T-helper 2 cell (primary cell): ENCODE measurements around the gene MACROH2A2.
"Not testable (repeated sequence)": the region's sequence is repeated elsewhere in the genome, so short reads cannot be mapped to it uniquely, and the experiment has no call there.

Experiments used
- DNase-seq, 5 experiments: peaks; one replicate each; pipeline versions ENCODE4 v3.0.0 to v3.0.0-alpha.2; 2012 to 2022

Gene MACROH2A2

GRCh38 chr10:70106958-70107791, 54.5 kb downstream of the MACROH2A2 start:
- DNase-seq: no peak

- no peak for DNase-seq
Measured at GRCh38 chr10:70109064-70109729, 56.6 kb downstream of the MACROH2A2 start.

GRCh38 chr10:70111496-70111895, 58.9 kb downstream of the MACROH2A2 start:
- no peak for DNase-seq

- DNase-seq: no peak
Measured at GRCh38 chr10:70112071-70112470, 59.4 kb downstream of the MACROH2A2 start.

GRCh38 chr10:70114902-70115301, 62.3 kb downstream of the MACROH2A2 start:
- no peak for DNase-seq

- peak in 4 of 5 experiments; percentile 27 to 50 (median 34) for DNase-seq
Measured at GRCh38 chr10:70115948-70116682, 63.5 kb downstream of the MACROH2A2 start.

- no peak for DNase-seq
Measured at GRCh38 chr10:70117646-70118045, 65.0 kb downstream of the MACROH2A2 start.

- no peak for DNase-seq
Measured at GRCh38 chr10:70118196-70118595, 65.5 kb downstream of the MACROH2A2 start.

GRCh38 chr10:70119197-70119596, 66.6 kb downstream of the MACROH2A2 start:
- DNase-seq: no peak

GRCh38 chr10:70119623-70120022, 67.0 kb downstream of the MACROH2A2 start:
- no peak for DNase-seq

- no peak for DNase-seq
Measured at GRCh38 chr10:70120417-70120816, 67.8 kb downstream of the MACROH2A2 start.

- no peak for DNase-seq
Measured at GRCh38 chr10:70121281-70121949, 68.8 kb downstream of the MACROH2A2 start.

GRCh38 chr10:70122742-70123141, 70.1 kb downstream of the MACROH2A2 start:
- DNase-seq: no peak

- DNase-seq: not testable (repeated sequence)
Measured at GRCh38 chr10:70123166-70123565, 70.5 kb downstream of the MACROH2A2 start.

- DNase-seq: no peak
Measured at GRCh38 chr10:70123817-70124216, 71.2 kb downstream of the MACROH2A2 start.

- no peak for DNase-seq
Measured at GRCh38 chr10:70124415-70124814, 71.8 kb downstream of the MACROH2A2 start.

GRCh38 chr10:70124918-70125317, 72.3 kb downstream of the MACROH2A2 start:
- no peak for DNase-seq

- no peak for DNase-seq
Measured at GRCh38 chr10:70125918-70126552, 73.4 kb downstream of the MACROH2A2 start.

- DNase-seq: no peak
Measured at GRCh38 chr10:70126700-70127395, 74.2 kb downstream of the MACROH2A2 start.

- DNase-seq: no peak
Measured at GRCh38 chr10:70130878-70131559, 78.4 kb downstream of the MACROH2A2 start.

GRCh38 chr10:70131560-70131937, 78.9 kb downstream of the MACROH2A2 start:
- no peak for DNase-seq
